Myocyte (in vitro differentiated cells): ENCODE data around the gene ZNF366. TPM values are rescaled to one million over a fixed set of nuclear protein-coding genes. Genes with fewer than 3 reads are reported as not detected.

Experiments
- DNase-seq: peaks from one replicate; pipeline ENCODE4 v3.0.0-alpha.2; 2012; ENCODE audit warnings: low read depth
- total RNA-seq: library from RNA; depleted of rRNA; stranded (reverse); fragments of >200 nt; gene quantifications from 2 replicates; pipeline ENCODE4 v1.2.3, GENCODE V29; 2014

ZNF366 gene
- total RNA-seq, 1 donor from 2014 or later: 1.4 TPM

DNA sequence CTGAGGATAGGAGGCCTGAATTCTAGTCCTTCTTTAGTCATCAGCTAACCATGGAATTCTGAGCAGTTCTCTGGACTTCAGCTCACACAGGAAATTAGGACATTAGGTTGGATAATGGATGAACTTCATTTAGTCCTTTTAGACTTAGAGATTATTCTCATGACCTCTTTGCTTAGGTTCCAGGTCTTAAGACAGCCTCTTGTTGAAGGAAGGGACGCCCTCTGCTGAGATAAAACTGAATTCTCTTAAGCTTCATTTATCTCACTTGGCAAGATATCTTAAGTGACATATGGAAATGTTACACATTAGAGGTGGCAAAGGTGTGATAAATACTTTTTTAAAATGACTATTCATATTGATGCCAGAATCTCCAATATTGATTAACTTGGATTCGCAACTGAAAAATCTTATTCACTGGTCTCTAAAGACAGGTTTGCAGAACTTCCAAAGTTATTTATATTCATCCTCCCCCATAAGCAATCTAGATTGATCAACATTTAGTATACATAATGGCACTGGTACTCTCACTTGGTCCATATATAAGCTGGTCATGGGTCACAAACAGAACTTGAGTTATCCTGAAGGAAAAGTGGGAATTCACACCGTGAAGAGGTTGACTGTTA is 16.9 kb upstream of the ZNF366 start:
- peak; percentile 75 for DNase-seq

DNA sequence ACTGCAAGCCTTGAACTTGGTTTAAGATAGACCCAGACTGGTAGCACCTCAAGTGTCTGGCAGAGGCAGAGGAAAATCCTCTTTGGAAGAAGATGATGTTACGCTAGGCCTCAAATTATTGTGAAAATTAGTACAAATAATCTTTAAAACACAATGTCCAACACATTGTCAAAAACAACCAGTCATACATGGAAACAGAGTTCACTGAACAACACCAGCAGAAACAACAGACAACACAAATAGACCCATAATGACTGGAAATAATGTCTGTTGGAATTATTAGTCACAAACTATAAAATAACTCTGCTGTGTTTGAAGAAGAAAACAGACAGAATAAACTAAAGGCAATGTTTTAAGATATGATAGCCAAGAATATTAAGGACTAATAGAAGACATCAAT is 15.4 kb upstream of the ZNF366 start:
- DNase-seq: no peak

DNA sequence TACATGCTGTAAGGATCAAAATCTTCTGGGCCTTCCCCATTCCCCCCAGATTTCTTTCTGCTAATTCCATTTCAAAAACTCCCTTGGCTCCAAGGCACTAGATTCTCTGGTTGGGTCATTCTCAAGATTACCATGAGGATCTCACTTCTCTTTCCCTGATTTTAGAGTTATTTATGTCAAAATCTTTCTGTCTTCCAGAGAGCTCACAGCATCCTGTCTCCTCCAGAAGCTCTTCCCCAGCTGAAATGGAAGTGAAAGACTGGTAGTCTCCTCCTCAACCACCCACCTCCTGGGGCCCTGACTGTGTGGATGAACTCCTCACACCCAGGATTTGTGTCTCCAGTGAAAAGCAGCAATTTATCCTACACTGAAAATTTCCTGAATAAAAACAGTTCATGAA is 11.9 kb upstream of the ZNF366 start:
- DNase-seq: no peak

DNA sequence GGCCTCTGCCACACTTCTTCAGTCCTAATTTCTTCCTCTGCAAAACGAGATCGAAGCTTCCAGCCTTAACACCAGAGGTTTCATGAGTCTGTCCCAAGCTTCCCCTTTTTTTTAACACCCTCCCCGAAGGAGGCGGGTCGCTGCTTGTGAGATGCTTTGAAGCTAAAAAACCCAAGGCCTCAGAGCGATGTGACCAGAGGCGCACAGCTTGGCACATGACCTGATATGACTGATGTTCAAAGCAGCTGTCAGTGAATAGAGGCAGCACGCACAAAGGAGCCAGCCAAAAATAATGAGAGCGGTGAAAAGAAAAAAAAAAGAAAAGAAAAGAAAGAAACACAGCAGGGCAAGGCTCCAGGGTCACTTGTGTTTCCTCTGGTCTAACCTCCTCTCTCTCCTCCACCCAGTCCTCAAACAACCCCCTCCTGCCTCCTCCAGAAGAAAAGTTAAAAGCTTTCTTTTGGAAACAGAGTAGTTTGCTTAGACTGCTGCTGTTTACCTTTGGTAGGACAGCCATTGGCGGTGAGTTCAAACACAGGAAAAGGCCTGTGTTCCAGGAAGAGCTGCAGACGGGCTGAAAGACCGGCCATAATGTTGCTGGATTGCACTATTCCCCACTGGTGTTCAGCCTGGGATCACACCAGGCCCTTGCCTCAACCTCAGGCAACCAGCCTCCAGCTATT is 10.9 kb upstream of the ZNF366 start:
- DNase-seq: peak; percentile 98

DNA sequence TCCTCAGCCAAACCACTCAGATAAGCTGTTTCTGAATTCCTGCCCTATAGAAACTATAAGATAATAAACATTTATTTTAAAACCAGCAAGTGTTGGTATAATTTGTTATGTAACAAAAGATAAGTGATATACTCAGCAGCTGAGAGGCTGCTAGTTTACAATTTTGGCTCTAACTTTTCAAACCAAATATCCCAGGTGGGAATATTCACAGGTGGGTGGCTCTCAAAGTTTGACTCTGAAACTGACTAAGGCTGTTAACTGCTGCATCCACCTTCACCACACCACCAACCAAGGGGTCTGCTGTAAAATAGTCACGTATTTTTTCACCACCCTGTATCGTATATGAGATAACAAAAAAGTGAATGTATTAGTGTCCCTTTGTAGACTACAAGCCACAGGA is 9.7 kb upstream of the ZNF366 start:
- DNase-seq: no peak

DNA sequence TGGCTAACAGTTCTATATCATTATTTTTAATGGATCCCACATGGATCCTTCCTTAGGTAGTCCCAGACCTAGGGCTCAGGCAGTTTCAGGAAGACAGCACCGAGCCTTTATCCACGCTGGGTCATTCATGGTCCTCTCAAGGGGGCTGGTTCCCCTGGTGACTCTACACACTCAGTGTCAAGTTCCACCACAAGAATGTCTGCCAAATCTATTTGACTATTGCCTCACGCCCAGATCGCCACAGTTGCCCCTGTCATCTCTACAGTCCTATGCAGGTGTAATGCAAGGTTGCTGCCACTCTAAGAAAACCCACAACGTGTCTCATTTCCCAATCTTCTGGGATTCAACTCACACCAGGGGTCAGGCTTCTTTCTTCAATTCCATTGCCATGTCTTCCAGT is 8.0 kb upstream of the ZNF366 start:
- DNase-seq: peak; percentile 93

DNA sequence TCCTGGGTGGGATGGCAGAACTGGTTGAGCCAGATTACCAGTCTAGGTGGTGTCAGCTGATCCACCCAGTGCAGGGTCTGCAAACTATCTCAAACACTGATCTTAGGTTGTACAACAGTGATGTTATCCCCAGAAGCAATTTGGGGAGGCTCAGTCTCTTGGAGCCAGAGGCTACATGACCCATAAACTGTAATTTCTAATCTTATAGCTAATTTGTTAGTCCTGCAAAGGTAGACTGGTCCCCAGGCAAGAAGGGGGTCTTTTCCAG is 5.3 kb upstream of the ZNF366 start:
- no peak for DNase-seq

DNA sequence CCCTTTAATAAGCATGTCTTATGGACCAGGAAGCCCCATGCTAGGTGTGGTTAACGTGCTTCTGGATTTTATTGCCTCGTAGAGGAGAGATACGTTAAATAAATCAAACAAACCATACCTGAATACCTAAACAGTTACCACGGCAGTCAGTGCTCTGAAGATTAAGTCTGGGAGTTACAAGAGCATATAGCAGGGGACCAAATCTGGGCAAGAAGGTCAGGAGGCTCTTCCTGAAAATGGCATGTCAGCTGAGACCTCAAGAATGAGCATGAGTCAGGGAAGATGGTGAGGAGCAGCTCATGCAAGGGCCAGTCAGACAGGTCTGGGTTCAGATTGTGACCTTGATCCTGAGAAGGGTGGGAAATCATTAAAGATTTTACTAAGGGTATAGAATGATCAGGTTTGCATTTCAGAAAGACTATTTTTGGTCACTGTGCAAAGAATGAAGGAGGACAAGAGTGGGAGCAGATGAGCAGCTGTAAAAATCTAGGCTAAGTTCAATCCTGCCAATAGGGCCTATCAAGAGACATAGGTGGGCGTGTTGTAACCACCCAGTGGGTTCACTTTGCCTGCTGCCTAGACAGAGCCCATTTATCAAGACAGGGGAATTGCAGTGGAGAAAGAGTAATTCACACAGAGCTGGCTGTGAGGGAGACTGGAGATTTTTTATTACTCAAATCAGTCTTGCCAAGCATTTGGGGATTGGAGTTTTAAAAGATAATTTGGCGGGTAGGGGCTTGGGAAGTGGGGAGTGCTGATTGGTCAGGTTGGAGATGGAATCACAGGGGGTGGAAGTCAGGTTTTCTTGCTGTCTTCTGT is 4.8 kb upstream of the ZNF366 start:
- DNase-seq: peak; percentile 56

DNA sequence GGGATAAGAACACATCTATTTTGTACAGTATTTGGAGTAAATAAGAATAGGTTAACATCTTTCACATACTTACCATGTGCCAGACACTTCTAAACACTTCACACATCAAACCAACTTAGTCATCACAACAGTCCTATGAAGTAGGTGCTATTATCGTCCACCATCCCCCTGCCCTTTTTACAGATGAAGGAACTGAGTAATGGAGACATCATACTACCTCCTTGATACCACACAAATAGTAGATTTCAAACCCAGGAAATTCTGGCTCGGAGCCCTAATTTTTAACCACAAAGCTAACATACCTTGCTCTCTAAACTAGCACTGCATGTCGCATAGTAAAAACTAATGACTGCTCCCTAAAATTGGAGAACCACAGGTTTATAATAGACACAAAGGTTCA is 4.2 kb upstream of the ZNF366 start:
- DNase-seq: no peak

DNA sequence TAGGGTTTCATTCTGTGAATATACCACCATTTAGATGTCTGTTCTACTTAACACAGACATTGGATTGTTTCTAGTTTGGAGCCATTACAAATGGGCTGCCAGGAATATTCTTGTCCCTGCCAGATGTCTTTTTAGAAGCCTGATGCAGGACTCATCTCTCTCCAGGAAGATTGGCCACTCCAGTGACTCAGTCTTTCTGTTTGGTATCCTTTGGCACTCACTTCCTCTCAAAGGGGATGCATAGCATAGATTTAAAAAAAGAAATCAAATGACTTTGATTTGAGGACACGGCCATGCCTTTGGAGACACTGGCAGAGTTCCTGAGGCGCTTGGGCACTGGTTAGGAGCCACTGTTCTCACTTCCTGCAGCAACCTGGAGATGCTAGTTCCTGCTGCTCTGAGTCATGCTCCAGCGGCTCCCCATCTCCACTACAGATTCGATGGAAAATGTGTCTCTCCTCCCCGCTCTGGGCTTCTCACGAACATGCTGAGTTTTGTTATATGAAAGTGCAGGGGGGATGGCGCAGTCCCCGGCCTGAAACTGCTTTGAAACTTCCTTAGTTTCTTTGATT is 3.5 kb upstream of the ZNF366 start:
- peak; percentile 86 for DNase-seq

DNA sequence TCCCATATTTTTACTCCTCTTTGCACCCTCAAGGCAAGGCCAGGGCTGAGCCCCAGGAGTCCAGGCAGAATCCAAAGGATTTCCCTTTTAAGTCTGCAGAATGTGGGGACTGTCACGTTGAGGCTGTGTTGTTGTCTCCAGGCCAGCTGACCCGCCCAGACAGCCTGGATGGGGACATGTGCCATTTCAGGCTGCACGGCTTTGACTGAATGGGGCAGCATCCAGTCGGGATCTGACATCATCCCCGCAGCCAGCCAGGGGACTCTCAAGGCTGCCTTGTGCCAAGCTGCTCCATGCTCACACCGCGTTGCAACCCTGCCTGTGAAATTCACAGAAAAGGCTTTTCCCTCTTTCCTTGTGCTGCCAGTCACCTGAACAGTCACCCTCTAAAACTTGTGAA is 2.2 kb upstream of the ZNF366 start:
- DNase-seq: peak; percentile 60

DNA sequence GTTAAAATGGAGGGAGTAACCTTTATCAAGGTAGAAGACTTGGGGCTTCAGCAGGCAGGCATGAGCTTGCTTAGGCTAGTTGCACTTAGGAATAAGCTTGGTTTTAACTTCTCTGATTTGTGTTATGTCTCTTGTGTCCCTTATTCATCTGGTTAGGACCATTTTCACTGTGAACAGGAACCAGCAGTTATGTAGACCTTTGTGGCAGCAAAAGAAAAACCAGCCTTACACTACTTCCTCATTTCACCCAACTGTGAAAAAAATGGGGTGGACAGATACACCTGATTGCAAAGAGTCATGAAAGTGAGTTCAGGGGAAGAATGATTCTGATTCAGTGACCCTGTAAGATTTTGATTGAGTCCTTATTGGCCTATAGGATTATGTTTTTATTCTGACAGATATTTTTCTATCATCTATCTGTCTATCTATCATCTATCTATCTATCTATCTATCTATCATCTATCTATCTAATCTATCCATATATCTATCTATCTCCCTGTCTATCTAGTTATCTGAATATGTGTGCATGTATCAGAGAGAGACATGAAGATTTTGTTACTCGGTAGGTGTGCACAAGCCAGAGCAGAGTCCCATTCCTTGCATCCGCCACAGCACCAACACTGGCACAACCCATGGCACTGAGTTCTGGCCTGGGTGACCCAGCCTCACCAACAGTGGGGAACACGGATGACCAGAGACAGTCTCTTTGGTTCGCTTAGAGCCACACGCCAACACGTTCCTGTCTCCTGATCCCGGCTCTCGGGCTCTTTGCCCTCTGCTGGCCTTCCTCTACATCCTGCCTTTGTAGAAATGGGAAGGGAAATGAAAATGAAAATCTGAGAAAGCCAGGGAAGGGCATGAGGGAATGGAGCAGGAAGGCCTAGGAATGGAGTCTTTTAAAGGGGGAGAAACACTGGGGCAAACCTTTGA is 1.3 kb upstream of the ZNF366 start:
- no peak for DNase-seq

DNA sequence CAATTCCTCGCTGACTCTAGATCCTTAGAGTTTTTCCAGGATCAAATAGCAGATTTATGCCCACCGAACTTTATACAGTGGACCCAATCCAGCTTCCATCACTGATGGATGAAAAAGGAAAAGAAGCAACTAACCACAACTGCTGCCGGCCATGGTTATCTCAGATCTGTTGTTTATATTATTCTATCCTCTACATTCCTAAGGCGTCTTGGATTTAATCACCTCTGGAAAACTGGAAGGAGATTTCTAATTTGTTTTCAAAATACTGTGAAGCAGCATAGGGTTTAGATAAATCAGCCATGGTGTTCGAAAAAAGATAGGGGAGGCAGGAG is 663 bp upstream of the ZNF366 start:
- no peak for DNase-seq

DNA sequence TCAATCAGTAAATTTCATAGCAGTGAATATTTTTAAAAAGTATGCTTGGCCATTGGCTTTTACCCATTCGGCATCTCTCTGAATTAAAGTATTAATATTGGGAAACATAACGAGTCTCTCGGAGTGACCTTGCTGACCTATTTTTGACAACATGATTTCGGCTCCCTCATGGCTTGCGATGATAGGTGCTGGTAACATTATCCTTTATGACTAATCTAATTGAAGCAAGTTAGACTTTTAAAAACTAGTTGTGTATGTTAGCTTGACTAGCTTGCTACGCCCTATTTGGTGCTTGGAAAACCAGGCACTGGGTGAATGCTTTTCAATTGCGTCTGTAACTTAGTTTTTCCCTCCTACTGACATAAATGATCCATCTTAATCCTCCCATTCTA is 1.1 kb downstream of the ZNF366 start:
- DNase-seq: no peak

DNA sequence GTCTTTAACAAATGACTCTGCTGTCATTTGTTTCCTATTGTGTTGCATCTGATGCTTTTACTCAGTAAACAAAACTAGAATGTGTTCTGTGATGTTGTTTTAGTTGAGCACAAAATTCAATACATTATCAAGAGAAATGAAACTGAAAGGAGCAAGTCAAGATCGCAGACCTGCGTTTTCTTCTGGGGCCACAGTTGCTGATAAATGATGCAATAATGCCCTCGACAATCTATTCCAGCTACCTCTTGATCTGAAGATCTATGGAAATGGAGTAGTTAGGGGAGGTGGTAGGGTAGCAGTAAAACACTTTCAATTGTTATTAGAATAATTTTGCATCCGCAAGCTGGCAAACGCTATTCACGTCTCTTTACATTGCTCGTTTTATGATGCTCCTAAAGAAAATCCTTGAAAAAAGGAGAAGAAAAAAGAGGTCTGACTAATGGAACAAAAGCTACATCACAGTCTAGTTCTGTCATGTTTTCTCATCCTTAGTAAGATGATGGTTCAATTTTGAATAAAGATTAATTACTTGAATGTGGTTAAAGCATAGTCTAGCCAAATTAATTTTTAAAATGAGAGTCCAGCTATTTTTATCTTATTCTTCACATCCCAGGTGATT is 1.6 kb downstream of the ZNF366 start:
- no peak for DNase-seq

DNA sequence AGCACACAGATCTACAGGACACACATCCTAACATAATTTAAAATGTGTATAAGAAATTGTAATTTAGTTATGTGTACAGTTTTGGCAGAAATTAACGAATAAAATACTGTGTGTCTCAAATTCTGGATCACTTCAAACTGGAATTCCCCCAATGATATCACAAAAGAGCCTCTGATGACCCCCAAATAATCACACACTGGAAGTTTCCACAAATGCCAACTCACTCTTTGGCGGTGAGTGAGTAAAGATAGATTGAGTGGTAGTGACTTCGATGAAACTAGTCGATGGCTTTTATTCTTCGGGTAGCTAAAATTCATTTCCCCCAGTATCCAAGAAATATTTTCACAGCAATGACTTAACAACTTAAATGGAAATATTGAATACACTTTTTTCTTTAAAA is 2.2 kb downstream of the ZNF366 start:
- DNase-seq: no peak

DNA sequence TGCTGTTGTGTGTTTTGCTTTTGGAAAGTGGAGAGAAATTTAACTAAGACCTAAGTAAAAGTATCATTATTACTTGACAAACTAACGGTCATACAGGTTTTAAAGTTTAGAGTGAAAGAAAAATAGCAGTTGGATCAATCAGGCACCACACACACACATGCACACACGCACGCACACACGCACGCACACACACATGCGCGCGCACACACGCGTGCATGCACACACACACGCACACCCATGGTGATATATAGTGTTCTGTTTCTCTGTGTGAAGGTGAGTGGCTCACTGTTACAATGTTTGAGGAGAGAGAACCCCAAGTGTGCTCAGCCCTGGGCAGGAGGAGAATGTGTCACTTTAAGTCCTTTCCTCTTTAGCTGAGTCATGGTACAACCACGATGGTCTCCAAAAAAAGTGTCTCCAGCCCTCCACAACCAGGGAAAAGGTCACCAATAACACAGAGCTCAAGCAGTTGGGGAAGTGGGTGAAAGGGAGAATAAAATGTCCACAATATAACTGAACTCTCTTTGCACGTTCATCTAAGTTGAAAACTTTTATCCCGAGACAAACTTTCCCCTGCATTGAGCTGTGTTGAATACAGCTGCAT is 3.2 kb downstream of the ZNF366 start:
- peak; percentile 61 for DNase-seq

DNA sequence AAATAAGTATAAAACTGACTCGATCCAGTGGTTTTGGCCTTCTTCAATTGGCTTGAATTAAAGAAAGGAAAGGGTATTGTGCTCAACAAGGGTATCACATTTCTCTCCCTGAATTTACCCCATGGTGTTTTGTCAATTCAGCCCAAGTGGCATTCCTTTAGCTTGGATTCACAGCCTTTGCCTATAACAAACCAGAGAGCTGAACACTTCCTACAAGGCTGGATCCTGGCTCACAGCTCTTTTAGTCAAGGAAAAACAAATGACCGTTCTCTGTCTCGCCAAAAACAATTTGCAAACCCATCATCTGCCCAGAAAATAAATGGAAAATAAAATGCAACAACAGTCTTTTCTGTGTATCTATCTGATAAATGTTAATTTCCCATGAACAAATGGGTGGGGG is 5.7 kb downstream of the ZNF366 start:
- DNase-seq: peak; percentile 56

DNA sequence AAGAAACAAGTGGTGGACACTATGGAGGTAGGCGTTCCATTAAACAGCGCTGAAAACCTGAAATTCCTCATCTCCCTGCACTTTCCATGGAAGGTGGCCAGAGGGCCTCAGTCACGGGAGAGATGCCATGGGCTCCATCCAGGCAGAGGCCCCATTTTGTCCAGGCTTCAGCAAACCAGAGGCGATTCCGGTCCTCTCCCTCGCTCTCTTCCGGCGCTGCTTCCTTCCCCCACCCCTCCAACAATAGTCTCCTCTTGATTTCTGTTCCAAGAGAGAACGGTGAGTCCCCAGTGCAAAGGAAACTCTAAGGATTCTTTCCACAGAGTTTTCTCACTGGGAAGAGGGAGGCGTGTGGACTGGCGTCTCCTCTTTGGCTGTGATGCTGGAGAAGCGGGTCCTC is 7.5 kb downstream of the ZNF366 start:
- DNase-seq: no peak

DNA sequence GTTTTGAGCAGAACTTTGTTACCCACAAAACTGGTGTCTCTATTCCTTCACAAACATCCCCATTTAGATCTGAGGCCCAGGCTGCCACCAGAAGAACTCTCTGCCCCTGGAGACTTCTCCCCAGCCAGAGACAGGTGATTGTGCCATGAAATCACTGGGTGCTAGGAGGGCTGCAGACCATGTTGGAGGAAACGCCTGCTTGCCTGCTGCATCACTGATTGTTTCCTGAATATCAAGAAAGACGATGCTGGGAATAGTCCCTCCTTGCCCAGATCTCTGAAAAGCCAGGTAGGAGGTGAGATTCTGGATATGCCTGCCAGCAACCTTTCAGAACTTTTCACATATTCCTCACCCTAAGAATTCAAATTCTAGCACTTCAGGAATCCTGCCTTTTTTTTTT is 8.1 kb downstream of the ZNF366 start:
- no peak for DNase-seq

DNA sequence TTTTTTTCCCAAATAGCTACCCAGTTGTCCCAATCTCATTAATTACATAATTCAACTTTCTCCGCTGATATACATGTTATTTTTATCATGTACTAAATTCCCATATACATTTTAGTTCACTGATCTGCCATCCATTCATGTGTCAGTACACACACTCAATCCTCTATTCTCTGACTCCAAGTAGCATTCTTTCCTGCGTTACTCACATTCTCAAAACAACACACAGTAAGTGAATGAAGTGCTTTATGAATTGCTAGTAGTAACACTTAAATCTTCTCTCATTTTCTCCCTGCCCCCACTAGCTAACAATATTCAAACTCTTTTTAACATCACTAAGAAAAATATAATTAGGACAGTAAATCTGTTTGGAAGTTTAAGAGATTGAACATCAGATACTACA is 8.9 kb downstream of the ZNF366 start:
- no peak for DNase-seq
